LNCaP clone FGC (cell line): Measurements from ENCODE around the gene FOXP1.

ENCODE experiments used
- DNase-seq: peaks from one replicate; pipeline ENCODE4 v3.0.0-alpha.2; 2011; ENCODE audit warnings: low read depth
- H3K4me3 ChIP-seq: 2 replicates; pipeline ENCODE4 v1.5.1; 2011; ENCODE audit warnings: mild to moderate bottlenecking, low read depth, low read length, control low read depth
- TF ChIP-seq, protein P1 (sequence below): IDR thresholded peaks from 2 replicates; pipeline ENCODE4 v1.5.1; 2012; ENCODE audit warnings: mild to moderate bottlenecking; ENCODE audit not compliant: control insufficient read depth, insufficient read depth; ENCODE audit errors: extremely low read depth

Gene FOXP1

DNA sequence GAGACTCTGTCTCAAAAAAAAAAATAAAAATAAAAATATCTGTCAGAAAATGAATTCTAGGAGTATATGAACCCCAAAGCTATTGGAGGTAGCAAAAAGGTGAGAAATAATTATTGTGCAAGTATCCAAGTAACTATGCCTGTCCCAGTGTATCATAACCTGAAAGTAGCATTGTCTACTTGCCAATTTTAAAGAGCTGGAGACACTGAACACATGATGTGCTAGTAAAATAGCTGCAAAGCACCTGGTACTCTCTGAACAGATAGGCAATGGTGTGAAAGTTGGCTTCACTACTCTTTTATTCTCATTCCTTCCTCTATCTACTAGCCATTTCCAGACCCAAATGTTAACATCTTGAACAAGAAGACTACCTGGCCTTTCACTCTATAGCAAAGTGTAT lies 208.9 kb downstream of the FOXP1 start:
- TF ChIP-seq, protein P1, sequence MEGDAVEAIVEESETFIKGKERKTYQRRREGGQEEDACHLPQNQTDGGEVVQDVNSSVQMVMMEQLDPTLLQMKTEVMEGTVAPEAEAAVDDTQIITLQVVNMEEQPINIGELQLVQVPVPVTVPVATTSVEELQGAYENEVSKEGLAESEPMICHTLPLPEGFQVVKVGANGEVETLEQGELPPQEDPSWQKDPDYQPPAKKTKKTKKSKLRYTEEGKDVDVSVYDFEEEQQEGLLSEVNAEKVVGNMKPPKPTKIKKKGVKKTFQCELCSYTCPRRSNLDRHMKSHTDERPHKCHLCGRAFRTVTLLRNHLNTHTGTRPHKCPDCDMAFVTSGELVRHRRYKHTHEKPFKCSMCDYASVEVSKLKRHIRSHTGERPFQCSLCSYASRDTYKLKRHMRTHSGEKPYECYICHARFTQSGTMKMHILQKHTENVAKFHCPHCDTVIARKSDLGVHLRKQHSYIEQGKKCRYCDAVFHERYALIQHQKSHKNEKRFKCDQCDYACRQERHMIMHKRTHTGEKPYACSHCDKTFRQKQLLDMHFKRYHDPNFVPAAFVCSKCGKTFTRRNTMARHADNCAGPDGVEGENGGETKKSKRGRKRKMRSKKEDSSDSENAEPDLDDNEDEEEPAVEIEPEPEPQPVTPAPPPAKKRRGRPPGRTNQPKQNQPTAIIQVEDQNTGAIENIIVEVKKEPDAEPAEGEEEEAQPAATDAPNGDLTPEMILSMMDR, result no peak
- no peak overlapping the region for H3K4me3 ChIP-seq
- DNase-seq, result no peak

DNA sequence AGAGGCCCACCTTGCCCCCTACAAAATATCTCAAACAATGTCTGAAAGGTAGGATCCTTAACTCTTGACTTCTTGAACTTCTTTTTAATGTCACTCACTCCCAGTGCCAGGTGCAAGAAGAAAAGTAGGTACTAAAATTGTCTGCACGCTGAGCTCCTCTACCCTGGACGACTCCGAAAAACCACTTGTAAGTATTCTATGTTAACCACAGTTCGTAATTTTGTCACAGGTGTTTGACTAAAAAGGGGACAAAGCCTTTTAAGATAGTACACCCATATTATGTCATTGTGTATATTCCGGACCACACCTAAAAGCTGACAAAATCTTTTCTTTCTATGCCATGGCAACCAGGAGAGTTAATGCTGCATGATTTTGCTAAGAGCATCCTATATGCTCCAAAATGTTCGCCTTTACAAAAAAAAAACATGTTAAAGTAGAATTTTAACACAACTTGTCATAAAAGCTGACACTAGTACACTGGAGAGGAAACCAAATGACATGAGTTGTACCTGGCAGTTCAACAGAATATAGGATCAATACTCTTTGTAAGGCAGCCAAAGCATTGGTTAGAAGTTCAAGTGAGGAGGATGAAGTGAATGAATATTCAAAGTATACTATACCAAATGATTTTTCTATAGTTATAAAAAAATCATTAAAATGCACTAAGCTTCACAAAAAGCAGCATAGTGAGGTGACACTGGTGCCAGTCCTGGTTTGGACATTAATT lies 210.5 kb downstream of the FOXP1 start:
- no peak for DNase-seq
- H3K4me3 ChIP-seq, result no peak overlapping the region
- TF ChIP-seq, protein P1, result no peak

DNA sequence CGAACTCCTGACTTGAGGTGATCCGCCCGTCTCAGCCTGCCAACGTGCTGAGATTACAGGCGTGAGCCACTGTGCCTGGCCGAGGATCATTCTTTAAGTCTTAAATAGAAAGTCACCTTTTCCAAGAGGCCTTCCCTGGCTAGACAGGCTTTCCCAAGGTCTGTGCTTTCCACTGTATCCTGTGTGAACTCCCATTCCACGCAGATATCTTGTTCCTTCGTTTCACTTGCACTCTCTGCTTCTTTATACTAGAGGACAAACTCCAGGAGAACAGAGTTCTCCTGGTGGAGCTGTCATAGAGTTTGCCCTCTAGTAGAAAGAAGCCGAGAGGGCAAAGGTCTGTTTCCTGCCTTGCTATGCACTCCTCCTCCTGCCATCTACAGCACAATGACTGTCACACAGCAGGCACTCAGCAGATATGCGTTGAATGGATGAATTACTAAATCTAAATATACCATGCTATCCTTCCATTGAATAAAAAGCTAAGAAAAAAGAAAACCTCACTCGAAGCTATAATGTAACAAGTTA lies 211.2 kb downstream of the FOXP1 start:
- no peak overlapping the region for H3K4me3 ChIP-seq
- TF ChIP-seq, protein P1, result no peak
- DNase-seq, result no peak

DNA sequence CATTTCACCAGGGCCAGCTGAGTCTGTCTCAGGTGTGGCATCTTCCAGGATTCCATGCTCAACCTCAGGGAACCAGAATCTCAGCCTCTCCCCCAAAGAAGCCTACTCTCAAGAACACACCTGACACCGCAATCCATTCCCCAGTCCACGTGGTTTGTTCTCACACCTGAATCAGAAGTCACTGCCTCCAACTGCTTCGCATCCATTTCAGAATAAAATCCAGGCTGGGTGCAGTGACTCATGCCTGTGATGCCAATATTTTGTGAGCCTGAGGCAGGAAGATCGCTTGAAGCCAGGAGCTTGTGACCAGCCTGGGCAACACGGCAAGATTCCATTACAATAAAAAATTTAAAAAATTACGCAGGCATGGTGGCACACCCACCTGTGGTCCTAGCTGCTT lies 212.2 kb downstream of the FOXP1 start:
- no peak overlapping the region for H3K4me3 ChIP-seq
- DNase-seq, result no peak
- TF ChIP-seq, protein P1, result no peak

DNA sequence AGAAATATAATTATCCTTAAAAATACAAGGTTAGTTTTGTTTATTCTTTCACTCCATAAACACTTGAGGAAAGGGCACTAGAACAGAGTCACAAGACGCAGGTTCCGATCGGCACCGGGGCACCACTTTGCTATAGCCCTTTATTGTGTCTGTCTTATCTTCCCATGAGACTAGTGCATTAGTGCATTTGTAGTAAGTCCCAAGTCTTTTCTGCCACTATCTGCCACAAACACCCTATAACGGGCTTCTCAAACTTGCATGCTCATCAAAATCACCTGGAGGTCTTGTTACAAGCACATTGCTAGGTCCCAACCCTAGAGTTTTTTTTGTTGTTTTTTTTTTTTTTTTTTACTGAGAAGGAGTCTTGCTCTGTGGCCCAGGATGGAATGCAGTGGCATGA lies 213.1 kb downstream of the FOXP1 start:
- TF ChIP-seq, protein P1, result no peak
- no peak for DNase-seq
- H3K4me3 ChIP-seq, result no peak overlapping the region

DNA sequence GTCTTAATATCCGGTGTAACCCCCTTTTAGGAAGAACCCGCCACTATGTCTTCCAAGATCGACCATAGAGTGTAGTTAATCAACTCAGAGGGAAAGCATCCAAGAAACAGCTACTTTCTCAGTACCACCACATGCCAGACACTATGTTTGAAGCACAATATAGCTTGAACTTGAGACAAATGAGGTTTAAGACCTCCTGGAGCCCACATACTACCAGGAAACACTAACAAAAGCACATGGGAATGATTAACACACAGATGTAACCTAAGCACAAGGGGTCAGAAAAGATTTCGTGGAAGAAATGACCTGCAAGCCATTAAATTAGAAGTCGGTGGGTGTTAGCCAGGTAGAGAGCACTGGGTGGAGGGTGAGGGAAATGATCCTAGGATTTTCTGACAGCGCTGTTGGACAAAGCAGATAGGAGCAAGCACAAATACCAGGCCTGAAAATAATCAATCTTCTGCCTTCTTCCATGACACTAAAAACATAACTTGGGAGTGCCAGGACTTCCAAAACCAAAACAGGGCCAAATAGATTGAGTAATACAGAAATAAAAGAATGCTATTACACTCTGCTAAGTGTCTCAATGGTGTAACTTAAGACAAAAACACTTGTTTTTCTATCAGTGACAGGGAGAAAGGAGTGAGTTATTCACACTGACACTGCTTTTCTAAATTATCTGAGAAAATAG lies 213.7 kb downstream of the FOXP1 start:
- TF ChIP-seq, protein P1, result no peak
- no peak overlapping the region for H3K4me3 ChIP-seq
- DNase-seq, result no peak
